GM19025 (cell line): Measurements from ENCODE around the gene RABGAP1L.

ENCODE experiments used
- ATAC-seq: cut with Tn5 transposase; IDR thresholded peaks from one replicate; pipeline ENCODE4 v1.9.1; 2021; ENCODE audit warnings: mild to moderate bottlenecking, low read depth, moderate library complexity; ENCODE audit not compliant: unreplicated experiment

Gene RABGAP1L

DNA sequence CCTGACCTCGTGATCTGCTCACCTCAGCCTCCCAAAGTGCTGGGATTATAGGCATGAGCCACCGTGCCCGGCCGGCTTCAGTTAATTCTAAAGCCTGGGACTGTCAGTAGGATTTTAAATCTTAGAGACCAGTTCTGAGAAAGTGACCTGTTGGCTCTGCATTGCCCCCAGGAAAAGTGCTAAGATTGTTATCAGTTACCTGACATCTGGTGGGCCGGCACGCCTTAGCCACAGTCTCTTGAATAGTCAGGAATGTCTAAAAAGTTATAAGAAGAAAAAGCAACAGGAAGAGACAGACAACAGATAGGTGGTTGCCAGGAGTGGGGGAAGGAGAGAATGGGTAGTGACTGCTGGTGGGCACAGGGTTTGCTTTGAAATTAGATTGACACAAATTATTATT is 35.1 kb downstream of the RABGAP1L start:
- no peak for ATAC-seq

- ATAC-seq: no peak
These were observed 37.8 kb downstream of the RABGAP1L start for GRCh38 chr1:174197088-174197487.

DNA sequence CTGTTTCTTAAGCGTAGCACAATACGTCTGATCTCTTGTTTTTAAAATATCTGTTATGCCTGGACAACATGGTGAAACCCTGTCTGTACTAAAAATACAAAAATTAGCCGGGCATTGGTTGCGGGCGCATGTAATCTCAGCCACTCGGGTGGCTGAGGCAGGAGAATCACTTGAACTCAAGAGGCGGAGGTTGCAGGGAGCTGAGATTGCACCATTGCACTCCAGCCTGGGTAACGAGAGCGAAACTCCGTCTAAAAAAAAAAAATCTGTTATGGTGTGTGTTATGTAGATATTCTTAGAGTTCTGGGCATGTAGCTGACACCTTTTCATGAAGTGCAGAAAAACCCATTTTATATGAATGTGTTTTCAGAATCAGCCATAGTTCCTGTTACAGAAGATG is 38.2 kb downstream of the RABGAP1L start:
- ATAC-seq: no peak

GRCh38 chr1:174198202-174198601 is 38.9 kb downstream of the RABGAP1L start:
- ATAC-seq: no peak

- no peak for ATAC-seq
These were observed 41.4 kb downstream of the RABGAP1L start for GRCh38 chr1:174200746-174201145.

DNA sequence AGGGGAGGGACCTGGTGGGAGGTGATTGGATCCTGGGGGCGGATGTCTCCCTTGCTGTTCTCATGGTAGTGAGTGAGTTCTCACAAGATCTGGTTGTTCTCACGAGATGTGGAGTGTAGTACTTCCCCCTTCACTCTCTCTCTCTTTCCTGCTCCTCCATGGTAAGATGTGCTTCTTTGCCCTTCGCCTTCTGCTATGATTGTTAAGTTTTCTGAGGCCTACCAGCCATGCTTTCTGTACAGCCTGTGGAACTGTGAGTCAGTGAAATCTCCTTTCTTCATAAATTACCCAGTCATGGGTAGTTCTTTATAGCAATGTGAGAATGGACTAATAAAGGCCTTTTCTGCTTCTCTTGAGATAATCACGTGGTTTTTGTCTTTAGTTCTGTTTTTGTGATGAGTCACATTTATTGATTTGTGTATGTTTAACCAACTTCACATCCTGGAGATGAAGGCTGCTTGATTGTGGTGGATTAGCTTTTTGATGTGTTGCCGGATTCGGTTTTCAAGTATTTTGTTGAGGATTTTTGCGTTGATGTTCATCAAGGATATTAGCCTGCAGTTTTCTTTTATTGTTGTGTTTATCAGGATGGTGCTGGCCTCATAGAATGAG is 45.5 kb downstream of the RABGAP1L start:
- no peak for ATAC-seq

- no peak for ATAC-seq
These were observed 47.0 kb downstream of the RABGAP1L start for GRCh38 chr1:174206148-174206836.

DNA sequence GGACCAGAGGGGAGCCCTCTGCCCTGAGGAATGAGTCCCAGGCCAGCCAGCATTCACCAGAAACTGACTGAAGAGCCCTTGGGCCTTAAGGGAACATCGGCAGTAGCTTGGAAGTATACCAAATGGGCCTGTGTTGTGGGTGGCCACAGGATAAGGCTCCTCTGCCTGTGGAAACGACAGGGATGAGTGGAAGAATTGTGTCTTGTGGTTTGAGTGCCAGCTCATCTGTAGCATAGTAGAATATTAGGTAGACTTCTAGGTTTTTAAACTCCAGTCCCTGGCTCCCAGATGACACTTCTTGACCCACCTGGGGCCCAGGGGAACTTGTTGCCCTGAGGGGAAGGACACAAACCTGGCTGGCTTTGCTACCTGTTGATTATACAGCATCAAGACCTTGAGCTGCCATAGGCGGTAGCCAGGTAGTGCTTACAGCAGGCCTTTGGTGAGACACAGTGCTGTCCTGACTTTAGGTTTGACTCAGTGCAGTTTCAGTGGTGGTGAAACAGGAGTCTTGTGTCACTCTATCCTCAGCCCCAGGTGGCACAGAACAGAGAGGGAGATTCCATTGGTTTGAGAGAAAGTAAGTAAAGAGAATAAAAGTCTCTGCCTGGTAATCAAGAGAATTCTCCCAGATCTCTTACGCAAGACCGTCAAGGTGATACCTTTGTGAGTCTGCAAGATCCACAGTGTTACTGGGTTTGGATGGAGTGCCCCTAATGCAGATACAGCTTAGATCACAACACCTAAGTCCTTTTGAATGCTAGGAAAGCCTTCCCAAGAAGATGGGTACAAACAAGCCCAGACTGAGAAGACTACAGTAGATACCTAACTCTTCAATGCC is 50.2 kb downstream of the RABGAP1L start:
- ATAC-seq: peak; percentile 98

DNA sequence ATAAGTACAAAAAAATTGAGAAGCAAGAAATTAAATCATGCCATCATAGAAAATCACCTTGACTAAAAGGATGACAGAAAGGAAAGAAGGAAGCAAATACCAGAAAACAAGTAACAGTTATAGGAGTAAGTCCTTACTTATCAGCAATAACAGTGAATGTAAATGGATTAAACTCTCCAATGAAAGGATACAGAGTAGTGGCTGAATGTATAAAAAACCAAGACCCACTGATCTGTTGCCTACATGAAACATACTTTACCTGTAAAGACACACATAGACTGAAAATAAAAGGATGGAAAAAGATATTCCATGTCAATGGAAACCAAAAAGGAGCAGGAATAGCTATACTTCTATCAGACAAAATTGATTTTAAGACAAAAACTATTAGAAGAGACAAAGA is 52.2 kb downstream of the RABGAP1L start:
- no peak for ATAC-seq

GRCh38 chr1:174215766-174216165 is 56.4 kb downstream of the RABGAP1L start:
- no peak for ATAC-seq

DNA sequence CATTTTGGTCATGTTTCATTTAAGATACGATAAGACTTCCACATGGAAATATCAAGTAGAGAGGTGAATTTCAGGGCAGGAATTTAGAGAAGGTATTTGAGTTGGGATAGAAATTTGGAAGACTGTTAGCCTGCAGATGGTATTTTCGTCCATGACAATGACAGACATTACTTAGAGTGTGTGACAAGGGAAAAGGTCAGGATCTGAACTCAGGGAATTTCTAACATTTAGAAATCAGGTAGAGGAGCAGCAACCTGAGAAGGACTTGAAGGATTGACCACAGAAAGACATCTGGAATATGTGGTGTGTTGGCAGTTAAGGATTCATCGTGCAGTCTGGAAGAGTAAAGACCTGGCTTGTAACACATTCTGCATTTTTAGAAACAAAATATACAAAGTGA is 57.9 kb downstream of the RABGAP1L start:
- no peak for ATAC-seq

GRCh38 chr1:174217787-174218574 is 58.7 kb downstream of the RABGAP1L start:
- ATAC-seq: no peak

DNA sequence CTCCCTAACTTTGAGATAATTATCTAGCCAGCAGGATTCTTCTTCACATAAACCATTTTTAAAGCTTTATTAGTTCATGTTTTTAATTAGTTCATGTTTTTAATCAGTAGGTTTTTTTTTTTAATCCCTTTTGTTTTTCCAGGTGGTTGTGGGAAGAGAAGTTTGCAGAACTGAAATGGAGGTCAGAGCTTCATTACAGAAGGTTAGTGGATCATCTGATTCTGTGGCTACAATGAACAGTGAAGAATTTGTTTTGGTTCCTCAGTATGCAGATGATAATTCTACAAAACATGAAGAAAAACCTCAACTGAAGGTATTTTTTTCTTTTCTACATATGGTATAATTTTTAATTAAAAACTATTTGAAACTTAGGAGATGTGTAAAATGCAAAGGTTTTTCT is 59.7 kb downstream of the RABGAP1L start:
- no peak for ATAC-seq

DNA sequence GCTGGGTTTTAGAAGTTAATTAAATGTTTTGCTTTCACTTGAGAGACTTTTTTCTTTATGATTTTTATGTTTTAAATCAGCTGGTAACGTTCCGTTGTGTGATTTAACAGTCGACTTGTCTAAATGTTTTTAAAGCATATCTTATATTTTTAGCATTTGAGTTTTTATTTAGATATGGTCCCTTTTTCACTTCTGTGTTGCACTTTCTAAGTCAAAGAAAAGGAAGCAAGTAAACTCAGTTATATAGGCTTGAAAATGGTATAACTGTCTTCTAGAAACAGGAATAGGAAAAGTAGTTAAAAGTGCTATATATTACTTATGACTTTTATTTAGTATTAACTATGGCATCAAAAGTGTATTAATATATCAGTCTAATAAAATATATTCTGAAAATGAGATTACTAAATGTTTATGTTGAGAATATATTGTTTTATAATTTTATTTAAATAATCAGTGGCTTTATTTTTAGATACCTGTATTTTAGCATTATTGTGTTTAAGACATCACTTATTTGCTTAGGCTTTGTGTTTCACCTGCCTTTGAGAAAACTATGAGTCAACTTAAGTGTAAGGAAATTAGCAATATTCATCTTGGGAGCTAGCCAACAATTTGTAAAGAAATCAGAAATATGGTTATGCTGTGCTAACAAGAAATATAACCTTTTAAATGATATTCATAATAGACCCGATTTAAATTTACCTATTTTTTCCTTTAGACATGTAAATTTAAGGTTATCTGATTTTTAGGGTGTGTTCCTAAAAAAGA is 60.5 kb downstream of the RABGAP1L start:
- no peak for ATAC-seq

GRCh38 chr1:174221681-174222080 is 62.4 kb downstream of the RABGAP1L start:
- ATAC-seq: no peak

DNA sequence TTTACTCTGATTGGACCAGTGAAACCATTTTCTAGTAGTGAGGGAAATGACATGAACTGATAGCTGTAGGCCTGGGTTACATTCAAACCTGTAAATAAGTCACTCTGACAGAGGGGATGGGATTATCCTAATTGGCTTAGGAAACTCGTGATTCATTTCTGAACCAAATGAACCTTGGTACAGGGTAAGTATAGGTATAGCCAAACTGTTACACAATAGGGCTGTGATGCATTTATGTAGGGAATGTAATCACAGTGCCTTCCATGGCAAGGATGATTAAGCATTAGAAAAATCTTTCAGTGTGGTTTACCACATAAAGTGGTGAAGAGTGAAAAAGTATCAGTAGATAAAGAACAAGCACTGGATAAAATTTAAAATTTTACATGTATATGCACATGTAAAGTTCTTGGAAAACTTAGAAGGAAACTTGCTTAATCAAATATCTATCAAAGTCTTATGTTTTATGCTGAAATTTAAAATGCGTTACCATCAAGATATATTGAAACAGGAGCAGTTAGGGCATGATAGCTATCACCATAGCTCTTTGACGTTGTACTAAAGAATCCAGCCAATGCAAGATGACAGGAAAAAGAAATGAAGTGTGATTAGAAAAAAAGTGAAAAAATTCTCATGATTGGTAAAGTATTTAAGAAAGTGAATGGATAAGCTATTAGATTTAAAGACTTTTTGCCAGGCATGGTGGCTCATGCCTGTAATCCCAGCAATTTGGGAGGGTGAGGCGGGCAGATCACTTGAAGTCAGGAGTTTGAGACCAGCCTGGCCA is 63.0 kb downstream of the RABGAP1L start:
- no peak for ATAC-seq

DNA sequence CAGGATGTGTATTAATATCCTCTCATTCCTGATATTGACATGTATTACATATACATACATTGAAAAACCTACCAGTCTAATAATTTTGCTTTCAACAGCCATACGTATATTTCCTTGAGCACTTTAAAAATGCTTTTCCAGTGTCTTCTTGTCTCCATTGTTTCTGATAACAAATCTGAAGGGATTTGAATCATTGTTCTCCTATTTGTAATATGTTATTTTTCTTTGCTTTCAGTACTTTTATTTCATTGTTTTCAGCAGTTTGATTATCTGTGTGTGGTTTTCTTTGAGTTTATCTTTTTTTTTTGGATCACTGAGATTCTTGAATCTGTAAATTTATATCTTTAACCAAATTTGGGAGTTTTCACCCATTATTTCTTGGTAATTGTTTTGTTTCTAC is 65.3 kb downstream of the RABGAP1L start:
- no peak for ATAC-seq

DNA sequence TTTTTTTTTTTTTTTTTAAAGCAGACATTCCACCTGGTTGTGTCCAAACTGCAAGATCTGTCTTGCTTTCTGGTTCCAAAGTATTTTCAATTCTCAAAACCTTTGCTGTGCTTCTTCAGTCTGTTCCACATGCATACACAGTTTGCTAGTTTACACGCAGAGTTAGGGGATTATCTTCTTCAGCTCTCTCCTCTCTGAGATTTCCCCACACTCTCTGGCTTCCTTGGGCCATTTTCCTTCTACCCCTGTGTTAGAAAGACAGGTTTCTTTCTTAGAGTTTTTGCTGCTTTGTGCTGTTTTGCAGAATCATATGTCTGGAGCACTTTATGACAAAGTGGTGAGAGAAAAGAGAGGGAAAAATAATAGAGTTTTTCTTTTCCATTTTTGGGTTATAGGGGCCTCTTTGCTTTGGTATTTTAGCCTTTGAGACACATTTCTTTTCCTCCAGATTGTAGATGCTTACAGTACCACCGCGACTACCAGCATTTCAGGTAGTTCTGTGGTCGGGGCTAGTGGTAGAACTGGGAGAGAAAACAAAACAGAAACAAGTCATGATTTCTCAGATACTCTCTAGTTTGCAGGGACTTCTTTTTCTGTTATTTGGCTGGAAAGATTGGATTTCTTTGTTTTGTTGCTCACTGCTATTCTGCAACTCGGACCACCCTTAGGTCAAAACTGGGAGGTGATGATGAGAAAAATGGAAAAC is 66.3 kb downstream of the RABGAP1L start:
- ATAC-seq: no peak

- no peak for ATAC-seq
These were observed 71.1 kb downstream of the RABGAP1L start for GRCh38 chr1:174230399-174230798.
